ENCODE measurements around the gene DUSP6.

- TF ChIP-seq CTCF (IDR thresholded peaks at IDR 0.05; ENCODE audit: low read depth, low read length, missing input control) (no peak), YY1 (IDR thresholded peaks at IDR 0.05) (no peak)
These were observed 31.6 kb downstream of the DUSP6 start for GRCh38 chr12:89320735-89321134.

All from liver (tissue), 2 donors.